Colonic mucosa (tissue), 4 donors: Measurements from ENCODE around the gene CLDN9. TPM values are rescaled to one million over a fixed set of nuclear protein-coding genes. Genes with fewer than 3 reads are reported as not detected.

Source experiments
- DNase-seq: peaks from one replicate; pipeline ENCODE4 v3.0.0-alpha.2; 2020
- H3K27ac ChIP-seq: fragments of 200-600 bp; one replicate; pipeline ENCODE4 v1.8.0; 2021
- H3K27me3 ChIP-seq: fragments of 200-600 bp; one replicate; pipeline ENCODE4 v1.8.0; 2021
- H3K36me3 ChIP-seq: fragments of 200-600 bp; one replicate; pipeline ENCODE4 v1.8.0; 2021
- H3K4me1 ChIP-seq: fragments of 200-600 bp; one replicate; pipeline ENCODE4 v1.8.0; 2021; ENCODE audit warnings: mild to moderate bottlenecking
- H3K4me3 ChIP-seq: fragments of 200-600 bp; one replicate; pipeline ENCODE4 v1.8.0; 2021
- H3K9ac ChIP-seq, 2 donors: one replicate each; pipeline ENCODE4 v1.7.0; 2013; ENCODE audit warnings: control low read depth in 2 of 2, low read depth in 2 of 2, low read length in 2 of 2
- H3K9me3 ChIP-seq: fragments of 200-600 bp; one replicate; pipeline ENCODE4 v1.8.0; 2021
- CTCF ChIP-seq: fragments of 200-600 bp; IDR thresholded peaks from one replicate; pipeline ENCODE4 v1.8.0; 2022; ENCODE audit warnings: antibody characterized with exemption, mild to moderate bottlenecking
- intact Hi-C: fragments of 100-400 bp; cut with DNase I; formaldehyde crosslinking; loops from one replicate; pipeline ENCODE4 v1.14.1; 2022
- total RNA-seq, 2 donors: library from RNA; stranded (reverse); fragmentation: NEBNext Ultra II Directional in 1 of 2; extraction: Animal tissue kit (Norgen Biotek cat#: 25700) in 1 of 2; gene quantifications; one replicate each; pipeline ENCODE4 v1.2.1, GENCODE V29; 2021
- donor health status: healthy.
- donor health status: DM: no; HTN: no; CAD: no.
- donor health status: DM: no; HTN: no; CAD: no.

CLDN9 gene
- total RNA-seq, 2 donors from 2014 or later, result 0.35 to 0.67 TPM

GRCh38 chr16:2975161-2975795 is 37.4 kb upstream of the CLDN9 start:
- Histone ChIP-seq H3K9ac (no peak overlapping the region), H3K4me1 (peaks cover 10% of the 10 kb centered on the region), H3K27ac (no peak overlapping the region), H3K9me3 (no peaks in the 10 kb centered on the region), H3K27me3 (no peaks in the 10 kb centered on the region), H3K4me3 (no peak overlapping the region), H3K36me3 (no peaks in the 10 kb centered on the region)
- no peak for TF ChIP-seq CTCF
- intact Hi-C loops, result no loop called here
- DNase-seq, result no peak

GRCh38 chr16:2976201-2976600 is 36.5 kb upstream of the CLDN9 start:
- Histone ChIP-seq H3K4me3 (no peak overlapping the region), H3K4me1 (peaks cover 4% of the 10 kb centered on the region), H3K9ac (no peak overlapping the region), H3K36me3 (no peaks in the 10 kb centered on the region), H3K27me3 (no peaks in the 10 kb centered on the region), H3K9me3 (no peaks in the 10 kb centered on the region), H3K27ac (no peak overlapping the region)
- intact Hi-C loops, result no loop called here
- no peak for TF ChIP-seq CTCF
- DNase-seq, result no peak

- H3K9ac ChIP-seq, result no peak overlapping the region
- no peaks in the 10 kb centered on the region for H3K36me3 ChIP-seq
- DNase-seq, result no peak
- intact Hi-C loops, result no loop called here
- H3K4me1 ChIP-seq, result peaks cover 4% of the 10 kb centered on the region
- H3K4me3 ChIP-seq, result no peak overlapping the region
- H3K27me3 ChIP-seq, result no peaks in the 10 kb centered on the region
- no peak overlapping the region for H3K27ac ChIP-seq
- no peaks in the 10 kb centered on the region for H3K9me3 ChIP-seq
- TF ChIP-seq CTCF, result no peak
Measured at GRCh38 chr16:2976673-2977072, 36.0 kb upstream of the CLDN9 start.

- intact Hi-C loops, result no loop called here
- Histone ChIP-seq H3K4me3 (no peak overlapping the region), H3K9ac (no peak overlapping the region), H3K9me3 (no peaks in the 10 kb centered on the region), H3K27ac (no peak overlapping the region), H3K36me3 (no peaks in the 10 kb centered on the region), H3K27me3 (no peaks in the 10 kb centered on the region), H3K4me1 (peaks cover 4% of the 10 kb centered on the region)
- peak; percentile 71 for DNase-seq
- no peak for TF ChIP-seq CTCF
Measured at GRCh38 chr16:2977440-2977839, 35.3 kb upstream of the CLDN9 start.

GRCh38 chr16:2979669-2980226 is 33.0 kb upstream of the CLDN9 start:
- intact Hi-C loops, result no loop called here
- Histone ChIP-seq H3K4me3 (peak overlapping the region; percentile 84), H3K4me1 (peaks cover 7% of the 10 kb centered on the region), H3K9me3 (no peaks in the 10 kb centered on the region), H3K36me3 (no peaks in the 10 kb centered on the region), H3K9ac (peak overlapping the region in 1 of 2 donors; percentile 38), H3K27me3 (no peaks in the 10 kb centered on the region), H3K27ac (no peak overlapping the region)
- no peak for TF ChIP-seq CTCF
- DNase-seq, result peak; percentile 46
